GM13977 (cell line): ENCODE results near the gene KCNJ8.

Experiments
- DNase-seq: peaks from one replicate; pipeline ENCODE4 v3.0.0; 2012; ENCODE audit warnings: low spot score
- CTCF ChIP-seq: IDR thresholded peaks from 2 replicates; pipeline ENCODE4 v1.5.1; 2012; ENCODE audit warnings: mild to moderate bottlenecking, control low read depth; ENCODE audit not compliant: insufficient read depth; ENCODE audit errors: extremely low read depth, missing control alignments
- in situ Hi-C: fragments of 300-500 bp; cut with MboI; formaldehyde crosslinking; loops from one replicate; pipeline ENCODE4 v1.12.0; 2022; ENCODE audit warnings: low sequenced_read_pairs, low pct_unique_long_range_greater_than_20kb, mixed read lengths, inconsistent platforms; ENCODE audit not compliant: unreplicated experiment

The KCNJ8 gene

DNA sequence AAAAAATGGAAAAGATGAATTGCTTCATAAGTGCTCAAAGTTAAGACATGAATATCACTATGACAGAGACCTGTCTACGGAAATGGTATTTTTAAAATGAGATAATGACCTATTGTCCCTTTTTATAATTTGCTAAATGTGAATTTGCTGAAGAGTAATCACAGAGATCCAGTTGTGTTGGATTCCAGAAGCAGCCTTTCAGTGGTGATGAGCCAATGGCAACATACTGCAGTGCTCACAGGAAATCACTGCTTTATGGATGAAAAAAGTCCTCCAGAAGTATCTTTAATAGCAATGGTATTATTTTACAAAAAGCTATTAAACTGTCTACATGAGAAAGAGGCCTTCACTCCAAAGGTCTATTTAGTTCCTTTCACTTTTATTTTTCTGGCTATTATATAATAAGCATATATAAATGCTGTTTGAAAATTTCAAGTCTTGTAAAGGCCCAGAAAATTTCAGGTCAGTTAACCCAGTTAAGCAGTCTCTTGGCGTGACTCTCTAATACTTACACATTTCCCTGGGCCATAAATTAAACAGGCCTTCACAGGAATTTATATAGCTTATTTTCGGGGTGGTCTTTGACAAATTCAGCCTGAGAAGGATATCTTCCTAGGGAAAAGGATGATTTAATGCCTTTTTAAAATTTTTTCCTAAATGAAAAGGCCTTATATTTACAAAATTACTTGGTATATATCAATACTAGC, 55.4 kb downstream of the KCNJ8 start:
- TF ChIP-seq CTCF = no peak
- no peak for DNase-seq
- in situ Hi-C loops = loop anchor here (25.0 kb wide), 1 partner anchor 293 kb away; no protein-coding TSS in a partner anchor

DNA sequence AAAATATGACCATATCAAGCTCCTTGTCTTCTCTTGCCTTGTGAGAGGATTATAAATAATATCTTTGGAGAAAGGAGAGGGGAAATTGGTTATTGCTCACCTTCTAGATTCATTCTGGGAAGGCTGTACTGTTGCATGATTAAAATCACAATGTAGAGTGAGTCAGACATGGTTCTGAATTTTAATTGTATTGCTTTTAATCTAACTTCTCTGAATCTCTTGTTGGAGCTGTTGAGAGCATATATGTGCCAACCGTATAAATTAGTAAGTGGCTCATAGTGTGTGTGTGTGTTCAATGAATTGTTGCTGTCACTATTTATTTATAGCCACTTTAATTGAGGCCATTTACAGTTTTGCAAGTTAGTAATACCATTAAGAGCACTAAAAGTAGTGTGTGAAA, 56.1 kb downstream of the KCNJ8 start:
- no peak for DNase-seq
- in situ Hi-C loops = loop anchor here (25.0 kb wide), 1 partner anchor 294 kb away; no protein-coding TSS in a partner anchor
- no peak for TF ChIP-seq CTCF

DNA sequence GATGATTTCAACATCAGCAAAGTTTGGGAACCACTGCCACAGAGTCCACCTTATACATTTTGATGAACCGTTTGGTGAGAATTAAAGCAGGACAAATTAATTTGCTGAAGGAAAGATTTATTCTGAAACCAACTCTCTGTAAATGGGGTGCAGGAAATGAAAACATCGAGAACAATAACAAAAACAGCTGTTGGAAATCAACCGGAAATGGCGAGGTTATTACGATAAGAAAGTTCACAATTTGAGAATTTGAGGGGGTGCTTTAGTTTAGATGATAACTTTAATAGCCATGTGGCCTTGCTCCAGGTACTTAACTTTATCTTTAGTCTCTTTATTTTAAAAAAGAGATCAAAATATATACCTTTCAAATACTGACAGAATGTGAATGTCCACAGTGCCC, 56.7 kb downstream of the KCNJ8 start:
- in situ Hi-C loops = loop anchor here (25.0 kb wide), 1 partner anchor 295 kb away; no protein-coding TSS in a partner anchor
- no peak for DNase-seq
- no peak for TF ChIP-seq CTCF

DNA sequence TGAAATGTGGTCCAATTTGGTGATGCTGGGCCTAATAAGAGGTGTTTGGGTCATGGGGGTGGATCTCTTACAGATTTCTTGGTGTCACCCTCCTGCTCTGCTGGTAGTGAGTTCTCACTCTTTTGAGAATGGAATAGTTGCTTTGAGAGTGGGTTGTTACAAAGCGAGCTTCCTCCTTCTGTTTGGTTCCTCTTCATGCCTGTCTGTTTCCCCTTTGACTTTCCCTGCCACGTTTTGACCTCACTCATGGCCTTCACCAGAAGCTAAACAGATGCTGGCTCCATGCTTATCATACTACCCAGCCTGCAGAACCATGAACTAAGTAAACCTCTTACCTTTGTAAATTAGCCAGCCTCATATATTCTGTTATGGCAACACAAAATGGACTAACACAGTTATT, 59.1 kb downstream of the KCNJ8 start:
- in situ Hi-C loops = loop anchor here (25.0 kb wide), 1 partner anchor 297 kb away; no protein-coding TSS in a partner anchor

More for the DNA sequence above, 59.1 kb downstream of the KCNJ8 start:
- DNase-seq = no peak
- no peak for TF ChIP-seq CTCF
